ENCODE results near the gene AKR1D1. TPM values are rescaled to one million over a fixed set of nuclear protein-coding genes. Genes with fewer than 3 reads are reported as not detected.
"Not testable (repeated sequence)": the region's sequence is repeated elsewhere in the genome, so short reads cannot be mapped to it uniquely, and the experiment has no call there.

AKR1D1 gene
- total RNA-seq, 1 experiment from 2014 or later: not detected

- no peak for DNase-seq
- Histone ChIP-seq H3K4me3 (ENCODE audit: insufficient read depth, low read depth, low read length) (no peak overlapping the region), H3K27me3 (ENCODE audit: control insufficient read depth, insufficient read depth, low read length) (no peaks in the 10 kb centered on the region), H3K36me3 (replicated peaks; ENCODE audit: control insufficient read depth, insufficient read depth, low read length) (no peaks in the 10 kb centered on the region)
These were observed 45.9 kb downstream of the AKR1D1 start for GRCh38 chr7:138122162-138122561.

GRCh38 chr7:138125119-138125518 is 48.9 kb downstream of the AKR1D1 start:
- DNase-seq: no peak
- H3K27me3 ChIP-seq (ENCODE audit: control insufficient read depth, insufficient read depth, low read length): no peaks in the 10 kb centered on the region
- H3K36me3 ChIP-seq (replicated peaks; ENCODE audit: control insufficient read depth, insufficient read depth, low read length): no peaks in the 10 kb centered on the region
- H3K4me3 ChIP-seq (ENCODE audit: insufficient read depth, low read depth, low read length): no peak overlapping the region

- Histone ChIP-seq H3K4me3 (ENCODE audit: insufficient read depth, low read depth, low read length) (no peak overlapping the region), H3K27me3 (ENCODE audit: control insufficient read depth, insufficient read depth, low read length) (no peaks in the 10 kb centered on the region), H3K36me3 (replicated peaks; ENCODE audit: control insufficient read depth, insufficient read depth, low read length) (no peaks in the 10 kb centered on the region)
- DNase-seq: no peak
These were observed 49.4 kb downstream of the AKR1D1 start for GRCh38 chr7:138125598-138126111.

- Histone ChIP-seq H3K27me3 (ENCODE audit: control insufficient read depth, insufficient read depth, low read length) (no peaks in the 10 kb centered on the region), H3K36me3 (replicated peaks; ENCODE audit: control insufficient read depth, insufficient read depth, low read length) (no peaks in the 10 kb centered on the region), H3K4me3 (ENCODE audit: insufficient read depth, low read depth, low read length) (no peak overlapping the region)
- no peak for DNase-seq
These were observed 50.7 kb downstream of the AKR1D1 start for GRCh38 chr7:138126928-138127327.

- no peak for DNase-seq
- Histone ChIP-seq H3K36me3 (replicated peaks; ENCODE audit: control insufficient read depth, insufficient read depth, low read length) (no peaks in the 10 kb centered on the region), H3K4me3 (ENCODE audit: insufficient read depth, low read depth, low read length) (no peak overlapping the region), H3K27me3 (ENCODE audit: control insufficient read depth, insufficient read depth, low read length) (no peaks in the 10 kb centered on the region)
These were observed 51.7 kb downstream of the AKR1D1 start for GRCh38 chr7:138127996-138128395.

- Histone ChIP-seq H3K27me3 (ENCODE audit: control insufficient read depth, insufficient read depth, low read length) (no peaks in the 10 kb centered on the region), H3K4me3 (ENCODE audit: insufficient read depth, low read depth, low read length) (no peak overlapping the region), H3K36me3 (replicated peaks; ENCODE audit: control insufficient read depth, insufficient read depth, low read length) (no peaks in the 10 kb centered on the region)
- DNase-seq: no peak
These were observed 53.4 kb downstream of the AKR1D1 start for GRCh38 chr7:138129551-138130165.

- no peak for DNase-seq
- Histone ChIP-seq H3K27me3 (ENCODE audit: control insufficient read depth, insufficient read depth, low read length) (no peaks in the 10 kb centered on the region), H3K4me3 (ENCODE audit: insufficient read depth, low read depth, low read length) (no peak overlapping the region), H3K36me3 (replicated peaks; ENCODE audit: control insufficient read depth, insufficient read depth, low read length) (no peaks in the 10 kb centered on the region)
These were observed 61.3 kb downstream of the AKR1D1 start for GRCh38 chr7:138137423-138138171.

GRCh38 chr7:138138244-138138643 is 62.0 kb downstream of the AKR1D1 start:
- Histone ChIP-seq H3K36me3 (replicated peaks; ENCODE audit: control insufficient read depth, insufficient read depth, low read length) (no peaks in the 10 kb centered on the region), H3K4me3 (ENCODE audit: insufficient read depth, low read depth, low read length) (no peak overlapping the region), H3K27me3 (ENCODE audit: control insufficient read depth, insufficient read depth, low read length) (no peaks in the 10 kb centered on the region)

GRCh38 chr7:138142583-138143201 is 66.4 kb downstream of the AKR1D1 start:
- H3K4me3 ChIP-seq (ENCODE audit: insufficient read depth, low read depth, low read length): no peak overlapping the region
- H3K36me3 ChIP-seq (replicated peaks; ENCODE audit: control insufficient read depth, insufficient read depth, low read length): no peaks in the 10 kb centered on the region
- H3K27me3 ChIP-seq (ENCODE audit: control insufficient read depth, insufficient read depth, low read length): no peaks in the 10 kb centered on the region
- DNase-seq: no peak

More at GRCh38 chr7:138138244-138138643, 62.0 kb downstream of the AKR1D1 start:
- DNase-seq: no peak

- DNase-seq: no peak
- no peak overlapping the region for H3K4me3 ChIP-seq (ENCODE audit: insufficient read depth, low read depth, low read length)
- no peaks in the 10 kb centered on the region for H3K27me3 ChIP-seq (ENCODE audit: control insufficient read depth, insufficient read depth, low read length)
- H3K36me3 ChIP-seq (replicated peaks; ENCODE audit: control insufficient read depth, insufficient read depth, low read length): no peaks in the 10 kb centered on the region
These were observed 68.7 kb downstream of the AKR1D1 start for GRCh38 chr7:138144958-138145357.

- H3K4me3 ChIP-seq (ENCODE audit: insufficient read depth, low read depth, low read length); H3K36me3 ChIP-seq (replicated peaks; ENCODE audit: control insufficient read depth, insufficient read depth, low read length); DNase-seq; H3K27me3 ChIP-seq (ENCODE audit: control insufficient read depth, insufficient read depth, low read length): not testable (repeated sequence)
These were observed 70.0 kb downstream of the AKR1D1 start for GRCh38 chr7:138146221-138146620.

- H3K27me3 ChIP-seq (ENCODE audit: control insufficient read depth, insufficient read depth, low read length); DNase-seq; H3K36me3 ChIP-seq (replicated peaks; ENCODE audit: control insufficient read depth, insufficient read depth, low read length); H3K4me3 ChIP-seq (ENCODE audit: insufficient read depth, low read depth, low read length): not testable (repeated sequence)
These were observed 70.8 kb downstream of the AKR1D1 start for GRCh38 chr7:138146757-138147734.

- Histone ChIP-seq H3K4me3 (ENCODE audit: insufficient read depth, low read depth, low read length) (no peak overlapping the region), H3K27me3 (ENCODE audit: control insufficient read depth, insufficient read depth, low read length) (no peaks in the 10 kb centered on the region), H3K36me3 (replicated peaks; ENCODE audit: control insufficient read depth, insufficient read depth, low read length) (no peaks in the 10 kb centered on the region)
- DNase-seq: no peak
These were observed 75.7 kb downstream of the AKR1D1 start for GRCh38 chr7:138151731-138152577.
